RWPE2 (cell line): ENCODE data around the gene ZNF543.

ENCODE experiments used
- ATAC-seq: fragments of 200-7000 bp; cut with Tn5 transposase; 3 replicates; pipeline ENCODE4 v1.9.1; 2021; ENCODE audit warnings: low read depth
- DNase-seq: peaks from one replicate; pipeline ENCODE4 v3.0.0-alpha.2; 2020; ENCODE audit warnings: low spot score
- H3K27ac ChIP-seq: fragments of 450-650 bp; 2 replicates; pipeline ENCODE4 v1.5.1; 2017; ENCODE audit warnings: mild to moderate bottlenecking; ENCODE audit not compliant: poor library complexity, severe bottlenecking
- H3K27me3 ChIP-seq: fragments of 250-450 bp; sonication (Bioruptor Pico); 2 replicates; pipeline ENCODE4 v1.5.1; 2021; ENCODE audit warnings: mild to moderate bottlenecking, moderate library complexity; ENCODE audit not compliant: insufficient read depth, poor library complexity, severe bottlenecking
- H3K36me3 ChIP-seq: fragments of 250-450 bp; sonication (Bioruptor Pico); 2 replicates; pipeline ENCODE4 v1.5.1; 2020; ENCODE audit warnings: low read depth, mild to moderate bottlenecking, moderate library complexity
- H3K4me1 ChIP-seq: fragments of 250-450 bp; sonication (Bioruptor Pico); 2 replicates; pipeline ENCODE4 v1.5.1; 2021; ENCODE audit warnings: mild to moderate bottlenecking, moderate library complexity; ENCODE audit not compliant: insufficient read depth, poor library complexity, severe bottlenecking
- H3K4me3 ChIP-seq: fragments of 250-450 bp; sonication (Bioruptor Pico); 2 replicates; pipeline ENCODE4 v1.5.1; 2021; ENCODE audit warnings: mild to moderate bottlenecking, moderate library complexity; ENCODE audit not compliant: severe bottlenecking
- H3K9me3 ChIP-seq: fragments of 250-450 bp; sonication (Bioruptor Pico); 2 replicates; pipeline ENCODE4 v1.5.1; 2021; ENCODE audit warnings: mild to moderate bottlenecking, moderate library complexity; ENCODE audit not compliant: severe bottlenecking
- TF ChIP-seq, protein P1 (sequence below): fragments of 450-650 bp; IDR thresholded peaks from one replicate; pipeline ENCODE4 v1.5.1; 2017; ENCODE audit warnings: mild to moderate bottlenecking, moderate library complexity; ENCODE audit not compliant: poor library complexity, severe bottlenecking

The ZNF543 gene

DNA sequence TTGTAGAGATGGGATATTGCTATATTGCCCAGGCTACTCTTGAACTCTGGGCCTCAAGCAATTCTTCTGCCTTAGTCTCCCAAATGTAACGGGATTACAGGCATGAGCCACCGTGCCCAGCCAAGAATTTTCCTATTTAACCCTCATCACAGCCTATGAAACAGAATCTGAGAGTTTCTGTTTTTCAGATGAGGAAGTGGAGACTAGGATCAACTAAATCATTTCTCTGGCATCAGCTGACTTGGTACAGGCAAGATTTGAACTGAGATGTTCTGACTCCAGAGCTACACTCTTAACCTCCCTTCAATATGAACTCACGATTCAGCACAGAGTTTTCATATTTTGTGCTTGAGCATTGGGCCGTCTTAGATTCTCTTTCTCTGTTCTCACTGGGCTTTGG lies 31.9 kb upstream of the ZNF543 start:
- DNase-seq (no peak), ATAC-seq (no peak)
- Histone ChIP-seq H3K4me1 (no peaks in the 10 kb centered on the region), H3K27ac (no peak overlapping the region), H3K27me3 (no peaks in the 10 kb centered on the region), H3K36me3 (peaks cover 99% of the 10 kb centered on the region), H3K4me3 (no peak overlapping the region), H3K9me3 (no peaks in the 10 kb centered on the region)
- TF ChIP-seq, protein P1, sequence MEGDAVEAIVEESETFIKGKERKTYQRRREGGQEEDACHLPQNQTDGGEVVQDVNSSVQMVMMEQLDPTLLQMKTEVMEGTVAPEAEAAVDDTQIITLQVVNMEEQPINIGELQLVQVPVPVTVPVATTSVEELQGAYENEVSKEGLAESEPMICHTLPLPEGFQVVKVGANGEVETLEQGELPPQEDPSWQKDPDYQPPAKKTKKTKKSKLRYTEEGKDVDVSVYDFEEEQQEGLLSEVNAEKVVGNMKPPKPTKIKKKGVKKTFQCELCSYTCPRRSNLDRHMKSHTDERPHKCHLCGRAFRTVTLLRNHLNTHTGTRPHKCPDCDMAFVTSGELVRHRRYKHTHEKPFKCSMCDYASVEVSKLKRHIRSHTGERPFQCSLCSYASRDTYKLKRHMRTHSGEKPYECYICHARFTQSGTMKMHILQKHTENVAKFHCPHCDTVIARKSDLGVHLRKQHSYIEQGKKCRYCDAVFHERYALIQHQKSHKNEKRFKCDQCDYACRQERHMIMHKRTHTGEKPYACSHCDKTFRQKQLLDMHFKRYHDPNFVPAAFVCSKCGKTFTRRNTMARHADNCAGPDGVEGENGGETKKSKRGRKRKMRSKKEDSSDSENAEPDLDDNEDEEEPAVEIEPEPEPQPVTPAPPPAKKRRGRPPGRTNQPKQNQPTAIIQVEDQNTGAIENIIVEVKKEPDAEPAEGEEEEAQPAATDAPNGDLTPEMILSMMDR: no peak

DNA sequence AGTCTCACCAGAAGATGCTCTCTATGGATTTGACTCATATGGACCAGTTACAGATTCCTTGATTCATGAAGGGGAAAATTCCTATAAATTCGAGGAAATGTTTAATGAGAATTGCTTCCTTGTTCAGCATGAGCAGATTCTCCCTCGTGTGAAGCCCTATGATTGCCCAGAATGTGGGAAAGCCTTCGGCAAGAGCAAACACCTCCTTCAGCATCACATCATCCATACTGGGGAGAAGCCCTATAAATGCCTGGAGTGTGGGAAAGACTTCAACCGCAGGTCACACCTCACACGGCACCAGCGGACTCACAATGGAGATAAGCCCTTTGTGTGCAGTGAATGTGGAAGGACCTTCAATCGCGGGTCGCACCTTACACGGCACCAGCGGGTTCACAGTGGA lies 29.3 kb upstream of the ZNF543 start:
- ATAC-seq (no peak), DNase-seq (no peak)
- H3K9me3 ChIP-seq: peaks cover 2% of the 10 kb centered on the region
- H3K4me1 ChIP-seq: no peaks in the 10 kb centered on the region
- no peak overlapping the region for H3K4me3 ChIP-seq
- H3K27ac ChIP-seq: no peak overlapping the region
- no peaks in the 10 kb centered on the region for H3K27me3 ChIP-seq
- peaks cover 100% of the 10 kb centered on the region for H3K36me3 ChIP-seq
- TF ChIP-seq, protein P1: no peak

DNA sequence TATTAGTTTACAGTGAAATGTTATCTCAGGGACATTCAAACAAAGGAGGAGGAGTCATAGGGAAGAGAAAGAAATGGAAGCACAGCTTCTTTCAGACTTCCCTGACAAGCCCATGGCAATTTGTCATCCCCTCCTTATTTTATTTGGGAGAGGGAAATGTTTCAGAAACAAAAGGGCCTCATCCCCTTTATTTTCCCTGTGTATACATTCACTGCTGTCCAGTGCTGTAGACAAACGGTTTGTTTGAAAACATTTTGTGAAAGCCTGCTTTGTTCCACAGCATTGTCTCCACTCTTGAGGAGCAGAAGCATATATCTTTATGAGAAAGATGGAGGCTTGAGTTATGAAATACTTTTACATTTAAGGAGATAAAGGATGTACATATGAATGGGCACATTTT lies 27.7 kb upstream of the ZNF543 start:
- Histone ChIP-seq H3K4me1 (no peaks in the 10 kb centered on the region), H3K27ac (no peak overlapping the region), H3K9me3 (peaks cover 2% of the 10 kb centered on the region), H3K27me3 (no peaks in the 10 kb centered on the region), H3K4me3 (no peak overlapping the region), H3K36me3 (peaks cover 98% of the 10 kb centered on the region)
- no peak for DNase-seq
- no peak for ATAC-seq
- TF ChIP-seq, protein P1: no peak

DNA sequence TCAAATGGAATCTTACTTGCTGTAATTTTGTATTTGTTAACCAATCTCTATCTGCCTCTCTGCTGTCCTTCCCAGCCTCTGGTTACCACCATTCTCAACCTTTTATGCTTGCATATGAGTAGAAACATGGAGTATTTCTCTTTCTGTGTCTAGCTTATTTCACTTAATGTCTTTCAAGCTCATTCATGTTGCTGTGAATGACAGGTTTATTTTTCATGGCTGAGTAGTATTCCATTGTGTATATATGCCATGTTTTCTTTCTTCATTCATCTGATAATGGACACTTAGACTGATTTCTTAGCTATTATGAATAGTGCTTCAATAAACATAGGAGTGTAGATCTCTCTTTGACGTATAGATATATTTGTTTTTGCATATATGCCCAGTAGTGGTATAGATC lies 26.6 kb upstream of the ZNF543 start:
- TF ChIP-seq, protein P1: no peak
- Histone ChIP-seq H3K4me1 (no peaks in the 10 kb centered on the region), H3K27ac (no peak overlapping the region), H3K36me3 (peaks cover 95% of the 10 kb centered on the region), H3K9me3 (peaks cover 2% of the 10 kb centered on the region), H3K4me3 (no peak overlapping the region), H3K27me3 (no peaks in the 10 kb centered on the region)
- ATAC-seq (no peak), DNase-seq (no peak)

DNA sequence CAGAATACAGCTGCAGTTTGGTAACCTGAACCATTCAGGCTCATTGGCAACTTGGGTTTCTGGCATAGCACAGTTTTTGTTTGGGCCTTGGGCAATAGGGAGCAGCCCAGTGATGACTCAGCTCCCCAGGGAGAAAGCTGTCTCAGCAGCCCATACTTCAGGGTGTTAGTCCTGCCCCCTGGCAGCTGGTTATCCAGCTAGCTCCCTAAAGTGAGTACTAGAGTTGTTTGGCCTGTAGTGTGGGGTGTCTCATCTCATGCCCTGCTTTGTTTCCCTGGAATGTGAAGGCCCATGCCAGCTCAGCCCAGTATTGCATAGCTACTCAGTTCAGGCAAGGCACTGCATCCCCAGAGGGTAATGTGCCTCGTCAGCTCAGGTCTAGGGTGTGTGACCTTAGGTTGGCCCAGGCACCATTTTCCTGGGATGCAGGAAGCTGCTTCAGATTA lies 18.2 kb upstream of the ZNF543 start:
- peak overlapping the region; percentile 63 for H3K27ac ChIP-seq
- TF ChIP-seq, protein P1: no peak
- DNase-seq (peak; percentile 82), ATAC-seq (peak; percentile 96)
- no peak overlapping the region for H3K4me3 ChIP-seq
- no peaks in the 10 kb centered on the region for H3K27me3 ChIP-seq
- peaks cover 41% of the 10 kb centered on the region for H3K4me1 ChIP-seq
- peaks cover 71% of the 10 kb centered on the region for H3K36me3 ChIP-seq
- H3K9me3 ChIP-seq: no peaks in the 10 kb centered on the region
